Naive thymus-derived CD4-positive, alpha-beta T cell (primary cell): ENCODE results near the gene NOL9. TPM values are rescaled to one million over a fixed set of nuclear protein-coding genes. Genes with fewer than 3 reads are reported as not detected.
"Not testable (repeated sequence)": the region's sequence is repeated elsewhere in the genome, so short reads cannot be mapped to it uniquely, and the experiment has no call there.

Source experiments
- ATAC-seq: fragments of 150-1000 bp; cut with Tn5 transposase; 2 replicates; pipeline ENCODE4 v1.10.0; 2021; ENCODE audit warnings: mild to moderate bottlenecking, moderate library complexity
- CTCF ChIA-PET: fragments of 350-600 bp; sonication (Branson Sonifier 250); formaldehyde crosslinking; loops from one replicate; lab custom pipeline; 2021; ENCODE audit warnings: antibody characterized with exemption; lab: Charles Lee
- POLR2A ChIA-PET: fragments of 350-600 bp; sonication (Branson Sonifier 250); formaldehyde crosslinking; loops from one replicate; lab custom pipeline; 2021; ENCODE audit warnings: antibody characterized with exemption, inconsistent platforms; lab: Charles Lee
- DNase-seq, 9 donors: peaks; one replicate each; pipeline versions ENCODE4 v3.0.0 to v3.0.0-alpha.2; 2020 to 2022; ENCODE audit warnings: mixed read lengths in 1 of 9
- H3K27ac ChIP-seq: one replicate; pipeline ENCODE4 v1.7.0; 2013; ENCODE audit warnings: mild to moderate bottlenecking, low read depth, low read length, moderate library complexity
- H3K27me3 ChIP-seq, 2 donors: one replicate each; pipeline ENCODE4 v1.7.0; 2013; ENCODE audit warnings: low read length in 2 of 2, mild to moderate bottlenecking in 2 of 2, moderate library complexity in 2 of 2; ENCODE audit not compliant: control insufficient read depth in 2 of 2, insufficient read depth in 2 of 2
- H3K36me3 ChIP-seq, 3 experiments: 1 replicate in 2 of 3; 2 replicates in 1 of 3; pipeline ENCODE4 v1.7.0; 2013; ENCODE audit warnings: low read length in 3 of 3, mild to moderate bottlenecking in 3 of 3, moderate library complexity in 1 of 3; ENCODE audit not compliant: insufficient read depth in 3 of 3, control insufficient read depth in 2 of 3
- H3K4me1 ChIP-seq, 2 donors: one replicate each; pipeline ENCODE4 v1.7.0; 2013; ENCODE audit warnings: low read length in 2 of 2, mild to moderate bottlenecking in 2 of 2, moderate library complexity in 1 of 2; ENCODE audit not compliant: control insufficient read depth in 2 of 2, insufficient read depth in 2 of 2
- H3K4me3 ChIP-seq: 2 replicates; pipeline ENCODE4 v1.7.0; 2013; ENCODE audit warnings: mild to moderate bottlenecking, low read length
- H3K9me3 ChIP-seq, 3 experiments: 1 replicate in 2 of 3; 2 replicates in 1 of 3; pipeline ENCODE4 v1.7.0; 2013; ENCODE audit warnings: low read length in 3 of 3; ENCODE audit not compliant: control insufficient read depth in 2 of 3
- H3K27ac Mint-ChIP-seq, 9 donors: one replicate each; pipeline ENCODE4 v1.8.0; 2020 to 2022; ENCODE audit warnings: mixed read lengths in 9 of 9, mild to moderate bottlenecking in 8 of 9, moderate library complexity in 5 of 9, inconsistent platforms in 2 of 9
- H3K27me3 Mint-ChIP-seq, 5 donors: one replicate each; pipeline ENCODE4 v1.8.0; 2021 to 2022; ENCODE audit warnings: mixed read lengths in 5 of 5, mild to moderate bottlenecking in 1 of 5
- H3K36me3 Mint-ChIP-seq, 5 donors: one replicate each; pipeline ENCODE4 v1.8.0; 2020 to 2022; ENCODE audit warnings: mixed read lengths in 5 of 5, mild to moderate bottlenecking in 3 of 5, inconsistent platforms in 1 of 5
- H3K4me1 Mint-ChIP-seq, 7 donors: one replicate each; pipeline ENCODE4 v1.8.0; 2020 to 2022; ENCODE audit warnings: mixed read lengths in 7 of 7, mild to moderate bottlenecking in 3 of 7, inconsistent platforms in 1 of 7
- H3K4me3 Mint-ChIP-seq, 10 donors: one replicate each; pipeline ENCODE4 v1.8.0; 2020 to 2022; ENCODE audit warnings: mild to moderate bottlenecking in 10 of 10, mixed read lengths in 10 of 10, moderate library complexity in 6 of 10, inconsistent platforms in 2 of 10
- H3K9me3 Mint-ChIP-seq, 11 donors: one replicate each; pipeline ENCODE4 v1.8.0; 2020 to 2022; ENCODE audit warnings: mixed read lengths in 11 of 11, mild to moderate bottlenecking in 4 of 11, inconsistent platforms in 1 of 11, moderate library complexity in 1 of 11
- intact Hi-C, 2 donors: fragments of 100-400 bp; cut with micrococcal nuclease; formaldehyde crosslinking; loops; one replicate each; pipeline ENCODE4 v1.15.1; 2023
- polyA plus RNA-seq, 2 donors: library from polyadenylated mRNA; unstranded; fragments of 300-500 nt; fragmentation: Illumina TruSeq; gene quantifications; one replicate each; pipeline ENCODE4 v1.2.3, GENCODE V29; 2021
- total RNA-seq, 6 experiments: library from RNA in 5 of 6; stranded (reverse) in 5 of 6; gene quantifications; 1 replicate in 5 of 6; 2 replicates in 1 of 6; pipeline ENCODE4 v1.2.3 and lab custom pipeline; 2021 to 2026

The NOL9 gene
- total and polyA plus RNA-seq, 7 experiments from 2014 or later, result 13.4 to 80.6 (median 57.4) TPM

- peaks cover 21 to 56% (median 43%) of the 10 kb centered on the region in 7 donors for H3K4me1 Mint-ChIP-seq
- Histone ChIP-seq H3K36me3 (no peaks in the 10 kb centered on the region), H3K27ac (no peak overlapping the region), H3K9me3 (no peaks in the 10 kb centered on the region), H3K4me3 (no peak overlapping the region), H3K4me1 (peaks cover 9 to 31% of the 10 kb centered on the region in 2 donors), H3K27me3 (no peaks in the 10 kb centered on the region)
- CTCF ChIA-PET, result interaction anchor here (1.1 kb wide), 1 partner anchor 48 kb away, joined by 3 read pairs; no protein-coding TSS in a partner anchor
- POLR2A ChIA-PET, result interaction anchor here (0.6 to 1.8 kb wide), 8 partner anchors 22 to 468 kb away, joined by 3 to 6 read pairs (median 4); partner anchors contain the start of genes NOL9 and TAS1R1
- ATAC-seq (no peak), DNase-seq (no peak)
- peaks cover 0 to 33% (median 0%) of the 10 kb centered on the region in 5 donors for H3K27me3 Mint-ChIP-seq
- peak overlapping the region in 6 of 9 donors; percentile 28 to 75 (median 40) for H3K27ac Mint-ChIP-seq
- peaks cover 0 to 2% (median 0%) of the 10 kb centered on the region in 5 donors for H3K36me3 Mint-ChIP-seq
- H3K9me3 Mint-ChIP-seq, result no peaks in the 10 kb centered on the region
- H3K4me3 Mint-ChIP-seq, result peak overlapping the region; percentile 3 to 81 (median 66)
- intact Hi-C loops, result no loop called here
Observed at GRCh38 chr1:6495540-6496364, 58.6 kb downstream of the NOL9 start.

- Mint-ChIP-seq H3K27me3 (peaks cover 0 to 33% (median 0%) of the 10 kb centered on the region in 5 donors), H3K27ac (peak overlapping the region in 5 of 9 donors; percentile 1 to 79 (median 54)), H3K4me3 (peak overlapping the region in 3 of 10 donors; percentile 53 to 75 (median 55)), H3K9me3 (no peaks in the 10 kb centered on the region), H3K4me1 (peaks cover 21 to 56% (median 43%) of the 10 kb centered on the region in 7 donors), H3K36me3 (peaks cover 0 to 2% (median 0%) of the 10 kb centered on the region in 5 donors)
- Histone ChIP-seq H3K9me3 (no peaks in the 10 kb centered on the region), H3K36me3 (peaks cover 0 to 4% (median 0%) of the 10 kb centered on the region in 3 experiments), H3K4me3 (no peak overlapping the region), H3K27me3 (no peaks in the 10 kb centered on the region), H3K27ac (peak overlapping the region; percentile 6), H3K4me1 (peaks cover 13 to 31% of the 10 kb centered on the region in 2 donors)
- intact Hi-C loops, result no loop called here
- CTCF ChIA-PET, result no interaction called here
- ATAC-seq (no peak), DNase-seq (peak in 1 of 9 donors; percentile 58)
- POLR2A ChIA-PET, result interaction anchor here (1.4 to 1.8 kb wide), 4 partner anchors 35 to 105 kb away, joined by 4 to 5 read pairs (median 4); no protein-coding TSS in a partner anchor
Observed at GRCh38 chr1:6495041-6495441, 59.3 kb downstream of the NOL9 start.

- POLR2A ChIA-PET, result interaction anchor here (1.0 to 1.6 kb wide), 3 partner anchors 35 to 107 kb away, joined by 3 to 5 read pairs (median 4); no protein-coding TSS in a partner anchor
- peaks cover 21 to 56% (median 43%) of the 10 kb centered on the region in 7 donors for H3K4me1 Mint-ChIP-seq
- peaks cover 0 to 33% (median 0%) of the 10 kb centered on the region in 5 donors for H3K27me3 Mint-ChIP-seq
- Histone ChIP-seq H3K27ac (peak overlapping the region; percentile 6), H3K4me3 (no peak overlapping the region), H3K9me3 (no peaks in the 10 kb centered on the region), H3K27me3 (no peaks in the 10 kb centered on the region), H3K36me3 (peaks cover 0 to 4% (median 0%) of the 10 kb centered on the region in 3 experiments), H3K4me1 (peaks cover 14 to 31% of the 10 kb centered on the region in 2 donors)
- peak overlapping the region in 7 of 9 donors; percentile 1 to 79 (median 62) for H3K27ac Mint-ChIP-seq
- H3K4me3 Mint-ChIP-seq, result peak overlapping the region in 1 of 10 donors; percentile 41
- CTCF ChIA-PET, result no interaction called here
- ATAC-seq (no peak), DNase-seq (no peak)
- H3K9me3 Mint-ChIP-seq, result no peaks in the 10 kb centered on the region
- H3K36me3 Mint-ChIP-seq, result peaks cover 0 to 2% (median 0%) of the 10 kb centered on the region in 5 donors
- intact Hi-C loops, result no loop called here
Observed at GRCh38 chr1:6494627-6495026, 59.7 kb downstream of the NOL9 start.

GRCh38 chr1:6493834-6494223 is 60.5 kb downstream of the NOL9 start:
- DNase-seq, result not testable (repeated sequence)

GRCh38 chr1:6491966-6492365 is 62.3 kb downstream of the NOL9 start:
- H3K4me1 Mint-ChIP-seq, result peaks cover 18 to 46% (median 36%) of the 10 kb centered on the region in 7 donors
- Histone ChIP-seq H3K4me3 (no peak overlapping the region), H3K27ac (no peak overlapping the region), H3K36me3 (peaks cover 0 to 4% (median 0%) of the 10 kb centered on the region in 3 experiments), H3K27me3 (no peaks in the 10 kb centered on the region), H3K4me1 (peaks cover 10 to 23% of the 10 kb centered on the region in 2 donors), H3K9me3 (no peaks in the 10 kb centered on the region)
- no peaks in the 10 kb centered on the region for H3K9me3 Mint-ChIP-seq
- H3K27ac Mint-ChIP-seq, result peak overlapping the region in 8 of 9 donors; percentile 44 to 80 (median 63)
- CTCF ChIA-PET, result interaction anchor here (1.1 to 4.1 kb wide), 5 partner anchors 54 to 89 kb away, joined by 3 to 32 read pairs (median 7); partner anchors contain the start of genes NOL9 and TAS1R1
- H3K27me3 Mint-ChIP-seq, result peaks cover 0 to 25% (median 0%) of the 10 kb centered on the region in 5 donors
- no peak for ATAC-seq
- peak overlapping the region in 9 of 10 donors; percentile 63 to 87 (median 80) for H3K4me3 Mint-ChIP-seq
- intact Hi-C loops, result loop anchor here in 1 of 2 donors (2.0 kb wide), 2 partner anchors 69 to 293 kb away; partner anchors contain the start of gene CAMTA1
- DNase-seq, result peak in 1 of 9 donors; percentile 40
- H3K36me3 Mint-ChIP-seq, result peaks cover 0 to 2% (median 0%) of the 10 kb centered on the region in 5 donors
- POLR2A ChIA-PET, result interaction anchor here (0.8 to 2.5 kb wide), 8 partner anchors 16 to 112 kb away, joined by 3 to 22 read pairs (median 4); partner anchors contain the start of gene NOL9

More at GRCh38 chr1:6493834-6494223, 60.5 kb downstream of the NOL9 start:
- H3K9me3 ChIP-seq, ATAC-seq, H3K4me3 Mint-ChIP-seq, H3K27me3 ChIP-seq, H3K27ac ChIP-seq, intact Hi-C loops, H3K36me3 Mint-ChIP-seq, H3K36me3 ChIP-seq, H3K9me3 Mint-ChIP-seq, H3K4me3 ChIP-seq: not testable (repeated sequence)
- Mint-ChIP-seq H3K27ac (peak overlapping the region in 3 of 9 donors; percentile 54 to 84 (median 66)), H3K4me1 (peaks cover 21 to 51% (median 43%) of the 10 kb centered on the region in 7 donors), H3K27me3 (peaks cover 0 to 26% (median 0%) of the 10 kb centered on the region in 5 donors)
- POLR2A ChIA-PET, result interaction anchor here (0.9 to 1.0 kb wide), 2 partner anchors 51 to 108 kb away, joined by 3 read pairs; no protein-coding TSS in a partner anchor
- H3K4me1 ChIP-seq, result peaks cover 14 to 31% of the 10 kb centered on the region in 2 donors
- CTCF ChIA-PET, result interaction anchor here (1.0 kb wide), 1 partner anchor 34 kb away, joined by 3 read pairs; no protein-coding TSS in a partner anchor
